ENCODE results near the gene SIGLEC6. TPM values are rescaled to one million over a fixed set of nuclear protein-coding genes. Genes with fewer than 3 reads are reported as not detected.

SIGLEC6 gene
- polyA plus RNA-seq, 1 experiment = not detected

GRCh38 chr19:51546650-51547396 lies 15.4 kb upstream of the SIGLEC6 start:
- POLR2A ChIA-PET = no interaction called here
- Histone ChIP-seq H3K4me3 (ENCODE audit: low read depth, low read length) (no peak overlapping the region), H3K27me3 (ENCODE audit: control insufficient read depth, insufficient read depth, low read length) (no peaks in the 10 kb centered on the region), H3K27ac (ENCODE audit: low read depth, low read length) (no peak overlapping the region), H3K9me3 (ENCODE audit: control insufficient read depth, insufficient read depth, low read length) (no peaks in the 10 kb centered on the region)
- CTCF ChIA-PET = no interaction called here
- DNase-seq (ENCODE audit: low read depth, low spot score) = no peak
- no peak for TF ChIP-seq CTCF (IDR thresholded peaks at IDR 0.05; ENCODE audit: low read depth, low read length)

GRCh38 chr19:51546107-51546649 lies 14.7 kb upstream of the SIGLEC6 start:
- POLR2A ChIA-PET = no interaction called here

GRCh38 chr19:51544038-51544437 lies 12.6 kb upstream of the SIGLEC6 start:
- no peaks in the 10 kb centered on the region for H3K9me3 ChIP-seq (ENCODE audit: control insufficient read depth, insufficient read depth, low read length)
- ChIA-PET CTCF (no interaction called here), POLR2A (no interaction called here)
- no peak for TF ChIP-seq CTCF (IDR thresholded peaks at IDR 0.05; ENCODE audit: low read depth, low read length)
- no peak overlapping the region for H3K4me3 ChIP-seq (ENCODE audit: low read depth, low read length)
- H3K27me3 ChIP-seq (ENCODE audit: control insufficient read depth, insufficient read depth, low read length) = no peaks in the 10 kb centered on the region
- H3K27ac ChIP-seq (ENCODE audit: low read depth, low read length) = no peak overlapping the region
- DNase-seq (ENCODE audit: low read depth, low spot score) = no peak

More at GRCh38 chr19:51546107-51546649, 14.7 kb upstream of the SIGLEC6 start:
- Histone ChIP-seq H3K27ac (ENCODE audit: low read depth, low read length) (no peak overlapping the region), H3K4me3 (ENCODE audit: low read depth, low read length) (no peak overlapping the region), H3K9me3 (ENCODE audit: control insufficient read depth, insufficient read depth, low read length) (no peaks in the 10 kb centered on the region), H3K27me3 (ENCODE audit: control insufficient read depth, insufficient read depth, low read length) (no peaks in the 10 kb centered on the region)
- CTCF ChIA-PET = no interaction called here
- DNase-seq (ENCODE audit: low read depth, low spot score) = no peak
- no peak for TF ChIP-seq CTCF (IDR thresholded peaks at IDR 0.05; ENCODE audit: low read depth, low read length)

- Histone ChIP-seq H3K27ac (ENCODE audit: low read depth, low read length) (no peak overlapping the region), H3K27me3 (ENCODE audit: control insufficient read depth, insufficient read depth, low read length) (no peaks in the 10 kb centered on the region), H3K9me3 (ENCODE audit: control insufficient read depth, insufficient read depth, low read length) (no peaks in the 10 kb centered on the region), H3K4me3 (ENCODE audit: low read depth, low read length) (no peak overlapping the region)
- ChIA-PET POLR2A (no interaction called here), CTCF (no interaction called here)
- DNase-seq (ENCODE audit: low read depth, low spot score) = no peak
- no peak for TF ChIP-seq CTCF (IDR thresholded peaks at IDR 0.05; ENCODE audit: low read depth, low read length)
These were observed 11.2 kb upstream of the SIGLEC6 start for GRCh38 chr19:51542699-51543098.

All from AG04450 (cell line).